Eye (tissue), 1 donor: Measurements from ENCODE around the gene TBC1D14.

Source experiments
- DNase-seq: peaks from one replicate; pipeline ENCODE4 v3.0.0-alpha.2; 2015

Gene TBC1D14, protein sequence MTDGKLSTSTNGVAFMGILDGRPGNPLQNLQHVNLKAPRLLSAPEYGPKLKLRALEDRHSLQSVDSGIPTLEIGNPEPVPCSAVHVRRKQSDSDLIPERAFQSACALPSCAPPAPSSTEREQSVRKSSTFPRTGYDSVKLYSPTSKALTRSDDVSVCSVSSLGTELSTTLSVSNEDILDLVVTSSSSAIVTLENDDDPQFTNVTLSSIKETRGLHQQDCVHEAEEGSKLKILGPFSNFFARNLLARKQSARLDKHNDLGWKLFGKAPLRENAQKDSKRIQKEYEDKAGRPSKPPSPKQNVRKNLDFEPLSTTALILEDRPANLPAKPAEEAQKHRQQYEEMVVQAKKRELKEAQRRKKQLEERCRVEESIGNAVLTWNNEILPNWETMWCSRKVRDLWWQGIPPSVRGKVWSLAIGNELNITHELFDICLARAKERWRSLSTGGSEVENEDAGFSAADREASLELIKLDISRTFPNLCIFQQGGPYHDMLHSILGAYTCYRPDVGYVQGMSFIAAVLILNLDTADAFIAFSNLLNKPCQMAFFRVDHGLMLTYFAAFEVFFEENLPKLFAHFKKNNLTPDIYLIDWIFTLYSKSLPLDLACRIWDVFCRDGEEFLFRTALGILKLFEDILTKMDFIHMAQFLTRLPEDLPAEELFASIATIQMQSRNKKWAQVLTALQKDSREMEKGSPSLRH

DNA sequence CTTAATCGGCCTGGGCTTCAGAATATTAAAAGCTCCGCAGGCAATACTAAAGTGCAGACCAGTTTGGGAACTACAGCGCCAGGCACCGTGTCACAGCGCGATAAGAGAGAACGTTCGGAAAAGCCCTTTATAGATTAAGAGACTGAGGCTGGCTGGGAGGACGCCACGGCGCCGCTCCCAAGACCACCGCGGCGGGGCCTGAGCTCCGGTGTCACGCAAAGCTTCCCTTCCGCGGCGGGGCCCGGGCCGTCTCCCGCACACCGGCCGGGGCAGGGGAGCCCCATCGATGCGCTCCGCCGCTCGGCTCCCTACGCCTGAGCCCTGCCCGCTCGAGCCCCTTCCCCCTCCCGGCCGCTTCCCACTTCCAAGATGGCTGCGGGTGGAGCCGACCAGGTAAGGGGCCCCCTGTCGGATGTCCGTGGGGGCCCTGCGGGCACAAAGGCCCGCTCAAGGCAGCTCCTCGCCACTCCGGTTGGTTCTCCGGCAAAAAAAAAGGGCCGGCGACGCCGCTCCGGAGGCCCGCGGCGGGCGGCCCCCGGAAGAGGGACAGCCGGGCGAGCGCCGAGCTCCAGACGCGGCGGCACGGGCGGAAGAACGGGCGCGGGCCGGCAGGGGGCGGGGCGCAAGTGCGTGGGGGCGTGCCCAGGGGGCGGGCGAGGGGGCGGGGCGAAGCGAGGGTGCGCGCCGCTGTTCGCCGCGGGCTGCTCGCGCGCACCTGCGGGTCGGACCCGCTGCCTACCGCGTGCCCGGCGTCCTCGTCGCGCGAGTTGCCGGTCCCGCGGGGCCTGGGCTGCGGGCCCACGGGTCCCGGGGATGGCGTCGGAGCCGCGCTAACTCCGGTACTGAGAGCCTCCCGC, at the start of gene TBC1D14:
Gene TBC1D14, plus strand, starts transcription at position 714 of the 857 bp plus-strand sequence. CDS start 13,564 bp downstream, outside the sequence.
- DNase-seq, result peak; percentile 97

GRCh38 chr4:6868386-6868785, 41.2 kb upstream of the TBC1D14 start:
- no peak for DNase-seq

DNA sequence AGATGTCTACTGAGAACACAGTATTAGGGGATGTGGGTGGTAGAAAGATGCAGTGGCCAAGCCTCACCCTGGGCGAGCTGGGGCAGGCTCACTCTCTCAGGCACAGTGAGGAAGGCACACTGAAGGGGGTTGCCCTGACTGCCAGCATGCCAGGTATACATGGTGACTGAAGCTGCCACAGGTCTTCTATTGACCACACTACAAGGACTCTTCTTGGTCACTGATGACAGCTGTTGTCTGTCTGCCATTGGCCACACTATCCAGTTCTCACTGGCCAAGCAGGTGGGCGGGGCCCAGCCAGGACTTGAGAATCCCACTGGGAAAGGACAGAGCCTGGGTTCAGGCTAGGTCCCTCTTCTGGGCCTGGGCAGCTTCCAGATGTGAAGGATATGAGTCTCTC, 39.7 kb upstream of the TBC1D14 start:
- no peak for DNase-seq

DNA sequence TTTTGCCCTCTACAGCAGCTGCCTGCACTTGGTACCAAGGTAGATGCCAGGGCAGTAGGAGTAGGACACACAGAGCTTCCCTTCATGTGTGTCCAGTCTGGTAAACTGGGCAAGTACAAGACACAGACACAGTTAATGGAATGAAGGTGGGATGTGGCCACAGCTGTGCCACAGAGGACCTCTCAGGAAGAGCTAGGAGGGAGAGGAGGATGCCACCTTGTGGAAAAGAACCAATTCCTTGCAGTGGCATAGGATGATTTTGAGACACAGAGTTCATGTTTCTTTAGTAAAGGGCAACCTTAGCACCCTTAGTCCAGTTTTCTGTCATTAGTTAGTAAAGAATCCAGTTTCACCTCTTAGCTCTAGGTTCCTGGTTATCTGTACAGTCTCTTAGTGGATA, 36.3 kb upstream of the TBC1D14 start:
- DNase-seq, result no peak

DNA sequence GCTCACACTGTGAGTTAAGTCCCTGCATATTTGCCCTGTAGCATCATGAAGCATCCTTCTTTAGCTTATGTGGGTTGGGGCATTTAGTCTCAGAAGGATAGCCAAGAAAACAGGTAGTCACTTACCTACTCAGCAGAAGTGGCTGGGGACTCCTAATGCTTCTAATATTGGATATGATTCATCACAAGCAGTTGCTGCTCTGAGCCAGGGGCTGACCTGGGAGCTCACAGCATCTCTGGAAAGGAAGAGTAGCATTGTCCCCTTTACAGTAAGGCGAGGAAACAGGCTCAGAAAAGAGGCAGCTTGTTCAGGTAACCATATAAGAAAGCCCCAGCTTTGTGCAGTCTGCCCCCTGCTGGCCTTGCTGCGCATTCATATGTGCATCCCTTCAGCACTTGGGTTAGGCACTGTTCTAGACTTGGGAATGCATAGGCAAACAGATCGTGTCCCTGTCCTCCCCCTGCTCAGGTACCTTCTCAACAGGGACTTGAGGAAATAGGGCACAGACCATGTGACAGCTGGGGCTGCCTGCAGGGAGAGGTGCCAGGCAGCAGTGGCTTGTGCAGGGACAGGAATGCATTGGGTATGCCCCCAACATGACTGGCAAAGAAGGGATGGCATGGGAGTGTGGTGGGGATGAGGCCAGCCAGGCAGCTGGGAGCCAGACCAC, 35.7 kb upstream of the TBC1D14 start:
- peak; percentile 77 for DNase-seq

DNA sequence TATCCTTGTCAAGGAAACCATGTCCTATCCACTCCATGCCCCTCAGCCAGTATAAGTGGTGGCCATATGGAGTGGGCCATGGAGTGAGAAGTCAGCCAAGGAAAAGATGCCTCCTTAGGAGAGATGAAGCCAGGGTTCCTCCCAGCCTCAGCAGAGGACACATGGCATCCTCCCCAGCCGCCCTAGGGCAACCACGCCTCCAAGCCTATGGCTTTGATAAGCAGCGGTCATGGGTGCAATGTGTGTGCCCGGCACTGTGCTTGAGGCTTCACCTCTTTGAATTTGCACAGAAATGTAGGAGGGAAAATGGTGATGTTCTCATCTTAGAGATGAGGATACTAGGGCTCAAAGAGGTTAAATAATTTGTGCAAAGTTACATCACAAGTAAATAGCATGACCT, 34.6 kb upstream of the TBC1D14 start:
- DNase-seq, result no peak

GRCh38 chr4:6875431-6875831, 34.2 kb upstream of the TBC1D14 start:
- DNase-seq, result no peak

GRCh38 chr4:6876440-6876839, 33.2 kb upstream of the TBC1D14 start:
- no peak for DNase-seq

GRCh38 chr4:6877067-6877466, 32.6 kb upstream of the TBC1D14 start:
- DNase-seq, result no peak

- DNase-seq, result no peak
These were observed 31.1 kb upstream of the TBC1D14 start for GRCh38 chr4:6878451-6879059.

GRCh38 chr4:6880691-6881090, 28.9 kb upstream of the TBC1D14 start:
- DNase-seq, result no peak

DNA sequence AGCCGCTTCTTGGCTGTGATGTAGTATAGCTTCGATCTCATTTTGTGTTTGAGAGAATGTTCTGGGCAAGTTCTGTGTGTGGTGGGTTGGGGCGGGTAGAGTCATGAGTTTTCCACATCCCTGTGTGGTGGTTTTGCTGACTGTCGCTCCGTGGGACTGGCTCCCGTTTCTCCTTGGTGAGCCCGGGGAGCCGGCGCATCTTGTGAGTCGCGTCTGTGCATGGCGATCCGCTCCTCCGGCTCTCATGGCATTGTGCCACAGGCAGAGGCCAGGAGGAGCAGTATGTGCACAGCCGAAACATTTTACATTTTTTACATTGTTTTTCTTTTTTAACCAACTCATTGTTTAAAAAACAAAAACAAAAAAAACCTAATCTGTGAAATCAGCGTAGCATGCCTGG, 27.7 kb upstream of the TBC1D14 start:
- no peak for DNase-seq

DNA sequence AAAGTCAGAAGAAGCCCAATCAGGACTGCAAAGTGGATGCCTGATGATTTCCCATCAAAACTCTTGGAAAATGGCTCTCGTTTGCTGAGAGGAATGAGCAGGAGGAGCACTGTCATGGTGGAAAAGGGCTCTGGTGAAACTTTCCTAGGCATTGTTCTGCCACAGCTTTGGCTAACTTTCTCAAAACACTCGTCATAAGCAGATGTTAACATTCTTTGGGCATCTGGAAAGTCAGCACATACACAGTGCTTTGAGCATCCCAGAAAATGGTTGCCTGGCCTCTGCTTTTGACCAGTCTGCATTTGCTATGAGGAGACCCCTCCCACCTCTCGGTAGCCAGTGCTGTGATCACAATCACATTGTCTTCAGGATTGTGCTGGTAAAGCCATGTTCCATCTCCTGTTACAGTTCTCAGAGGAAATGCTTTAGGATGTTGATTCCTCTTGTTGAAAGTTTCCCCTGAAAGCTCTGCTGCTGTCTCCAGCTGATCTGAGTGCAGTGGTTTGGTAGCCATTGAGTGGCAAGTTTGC, 25.2 kb upstream of the TBC1D14 start:
- no peak for DNase-seq

DNA sequence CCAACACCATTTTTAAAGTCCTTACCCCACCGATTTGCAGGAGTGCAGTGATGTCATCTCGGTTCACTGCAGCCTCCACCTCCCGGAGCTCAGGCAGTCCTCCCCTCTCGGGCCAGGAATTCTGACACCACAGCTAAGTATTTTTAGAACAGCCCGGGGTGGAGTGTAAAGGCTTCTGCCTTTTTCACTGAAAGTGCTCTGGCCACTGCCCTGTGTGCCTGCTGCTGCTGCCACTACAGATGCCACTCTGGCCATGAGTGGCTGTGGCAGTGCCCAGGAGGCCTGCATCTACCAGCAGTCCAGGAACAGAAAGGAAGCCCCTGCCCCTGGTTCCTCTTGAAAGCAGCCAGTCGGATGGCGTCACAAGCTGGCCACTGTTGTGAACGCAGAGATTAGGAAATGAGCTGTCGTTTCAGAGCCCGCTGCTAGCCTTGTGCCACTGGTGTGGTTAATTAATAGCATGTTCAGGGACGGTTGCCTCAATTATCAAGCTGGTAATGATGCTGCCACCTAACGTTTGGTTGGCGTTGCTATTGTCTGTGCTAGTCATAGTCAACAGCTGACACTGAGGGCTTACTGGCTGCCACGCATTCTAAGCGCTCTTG, 23.6 kb upstream of the TBC1D14 start:
- DNase-seq, result peak; percentile 71

DNA sequence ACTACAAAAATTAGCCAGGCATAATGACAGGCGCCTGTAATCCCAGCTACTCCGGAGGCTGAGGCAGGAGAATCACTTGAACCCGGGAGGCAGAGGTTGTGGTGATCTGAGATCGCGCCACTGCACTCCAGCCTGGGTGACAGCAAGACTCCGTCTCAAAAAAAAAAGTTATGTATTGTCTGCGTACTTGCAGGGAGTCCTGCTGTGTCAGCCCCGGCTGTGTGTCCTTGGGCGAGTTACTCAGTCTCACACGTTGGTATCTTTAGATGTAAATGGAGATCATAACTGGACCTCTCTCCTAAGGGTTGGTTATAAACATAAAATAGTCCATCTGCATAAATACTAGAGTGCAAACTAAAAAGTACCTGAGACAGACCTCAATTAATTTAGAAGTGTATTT, 22.7 kb upstream of the TBC1D14 start:
- no peak for DNase-seq

- DNase-seq, result no peak
These were observed 21.8 kb upstream of the TBC1D14 start for GRCh38 chr4:6887591-6888371.

DNA sequence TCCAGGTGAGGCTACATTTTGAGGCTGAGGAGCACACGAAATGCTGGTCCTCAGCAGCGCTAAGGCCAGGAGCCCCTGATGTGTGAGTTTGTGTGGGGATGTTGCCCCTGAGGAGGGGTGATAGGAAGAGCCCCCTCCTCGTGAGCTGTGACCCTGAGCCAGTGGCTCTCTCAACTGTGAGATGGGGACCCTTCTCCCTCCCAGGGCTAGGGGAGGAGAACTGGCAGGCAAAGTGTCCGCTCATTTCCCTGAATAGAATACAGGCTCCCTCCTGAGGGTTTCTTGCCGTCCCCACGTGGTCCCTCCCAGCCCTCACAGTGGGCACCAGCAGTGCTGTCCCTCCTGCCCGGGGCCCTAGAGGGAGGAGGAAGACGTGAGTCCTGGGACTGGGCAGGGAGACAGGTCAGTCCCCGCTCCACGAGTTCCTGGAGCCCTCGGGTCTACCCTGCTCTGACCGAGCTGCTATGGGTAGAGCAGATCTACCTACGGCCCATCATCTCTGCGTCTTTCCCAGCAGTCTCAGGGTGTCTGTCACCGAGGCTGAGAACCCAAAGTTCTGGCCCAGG, 21.0 kb upstream of the TBC1D14 start:
- DNase-seq, result no peak

DNA sequence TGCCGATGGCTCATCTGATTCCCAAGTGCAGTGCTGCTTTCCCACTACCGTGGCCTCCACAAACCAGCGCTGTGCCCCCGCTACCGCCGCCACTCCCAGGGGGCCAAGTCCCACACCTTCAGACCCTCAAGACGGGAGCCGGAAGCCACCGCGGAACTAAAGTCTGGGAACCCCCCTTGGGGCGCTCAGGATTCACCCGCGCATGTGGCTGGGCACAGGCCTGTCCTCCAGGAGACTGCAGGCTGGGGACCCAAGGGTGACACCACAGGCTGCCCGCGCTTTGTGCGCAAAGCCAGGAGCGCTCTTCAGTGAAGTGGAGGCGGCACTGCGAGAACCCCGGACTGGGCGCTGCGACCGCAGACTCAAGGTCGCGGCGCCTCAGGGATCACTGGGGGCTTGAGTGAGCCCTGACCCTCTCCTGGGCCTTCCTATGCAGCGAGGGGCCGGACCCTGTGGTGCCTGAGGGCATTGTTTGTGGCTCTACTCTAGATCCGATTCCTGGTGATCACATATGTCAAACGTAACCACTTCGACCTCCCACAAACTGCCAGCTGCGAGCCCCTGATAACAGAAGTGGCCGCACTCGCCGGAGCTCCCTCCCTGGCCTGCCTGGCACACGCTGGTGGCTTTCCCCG, 20.4 kb upstream of the TBC1D14 start:
- no peak for DNase-seq

- no peak for DNase-seq
These were observed 19.8 kb upstream of the TBC1D14 start for GRCh38 chr4:6889736-6890324.

DNA sequence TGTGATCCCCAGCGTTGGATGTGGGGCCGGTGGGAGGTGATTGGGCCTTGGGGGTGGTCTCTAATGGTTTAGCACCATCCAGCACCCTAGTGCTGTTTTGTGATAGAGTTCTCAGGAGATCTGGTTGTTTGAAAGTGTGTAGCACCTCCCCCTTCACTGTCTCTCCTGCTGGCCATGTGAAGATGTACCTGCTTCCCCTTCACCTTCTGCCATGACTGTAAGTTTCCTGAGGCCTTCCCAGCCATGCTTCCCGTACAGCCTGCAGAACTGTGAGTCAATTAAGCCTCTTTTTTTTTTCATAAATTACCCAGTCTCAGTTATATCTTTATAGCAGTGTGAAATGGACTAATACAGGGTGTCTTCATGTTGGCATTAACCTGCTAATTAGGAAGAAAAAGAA, 19.3 kb upstream of the TBC1D14 start:
- no peak for DNase-seq
